Adrenal gland (tissue), 12 donors: Measurements from ENCODE around the gene EFNA2. TPM values are rescaled to one million over a fixed set of nuclear protein-coding genes. Genes with fewer than 3 reads are reported as not detected.

ENCODE experiments used
- DNase-seq, 7 donors: peaks; one replicate each; pipeline ENCODE4 v3.0.0-alpha.2; 2019 to 2020
- H3K27ac ChIP-seq, 5 donors: fragments of 200-600 bp; sonication (generic) in 4 of 5; 1 replicate in 3 of 5; 2 replicates in 2 of 5; pipeline versions ENCODE4 v1.5.1 to v1.8.0; 2016 to 2020; ENCODE audit warnings: mild to moderate bottlenecking in 1 of 5
- H3K27me3 ChIP-seq: fragments of 200-600 bp; 2 replicates; pipeline ENCODE4 v1.8.0; 2021
- H3K36me3 ChIP-seq, 2 donors: fragments of 200-600 bp; replicated peaks in 1 of 2; 1 replicate in 1 of 2; 2 replicates in 1 of 2; pipeline versions ENCODE4 v1.5.1 to v1.8.0; 2018 to 2022
- H3K4me1 ChIP-seq, 2 donors: fragments of 200-600 bp; replicated peaks in 1 of 2; 1 replicate in 1 of 2; 2 replicates in 1 of 2; pipeline versions ENCODE4 v1.5.1 to v1.8.0; 2018 to 2021
- H3K4me3 ChIP-seq, 4 donors: fragments of 200-600 bp; sonication (generic) in 3 of 4; one replicate each; pipeline ENCODE4 v1.5.1; 2016 to 2018
- H3K9me3 ChIP-seq, 3 donors: fragments of 200-600 bp; sonication (generic) in 1 of 3; replicated peaks in 1 of 3; 1 replicate in 2 of 3; 2 replicates in 1 of 3; pipeline versions ENCODE4 v1.5.1 to v1.8.0; 2016 to 2021
- CTCF ChIP-seq, 6 experiments: fragments of 450-650 bp in 4 of 6; fragments of 200-600 bp in 2 of 6; sonication (generic) in 1 of 6; IDR thresholded peaks; 1 replicate in 5 of 6; 2 replicates in 1 of 6; pipeline versions ENCODE4 v1.5.1 to v1.8.0; 2016 to 2021; ENCODE audit warnings: antibody characterized with exemption in 6 of 6, mild to moderate bottlenecking in 2 of 6, moderate library complexity in 1 of 6
- POLR2A ChIP-seq, 2 donors: fragments of 450-650 bp; IDR thresholded peaks; one replicate each; pipeline ENCODE4 v1.6.1; 2017; ENCODE audit warnings: antibody characterized with exemption in 2 of 2, mild to moderate bottlenecking in 2 of 2, moderate library complexity in 1 of 2
- WGBS, 4 donors: extraction: QIAGEN DNeasy Blood & Tissue Kit in 2 of 4; methylation state at CpG; one replicate each; pipeline versions ENCODE4 v1.1.5 to v1.1.7; 2013 to 2017; 5-methylcytosine and 5-hydroxymethylcytosine counted together
- intact Hi-C, 2 donors: fragments of 100-400 bp; cut with DNase I; formaldehyde crosslinking; loops; one replicate each; pipeline versions ENCODE4 v1.14.1 to v1.15.0; 2022 to 2023
- polyA plus RNA-seq, 3 donors: library from polyadenylated mRNA; stranded (reverse); fragments of 200-250 nt in 2 of 3; fragments of 350-450 nt in 1 of 3; fragmentation: Illumina TruSeq in 1 of 3; extraction: RNeasy Lipid Tissue Mini Kit (QIAGEN cat#74804) in 1 of 3; gene quantifications; one replicate each; pipeline ENCODE4 v1.2.3, GENCODE V29; 2013 to 2014
- total RNA-seq, 9 donors: library from RNA; depleted of rRNA in 4 of 9; stranded (reverse); fragments of >200 nt in 4 of 9; fragments of 120-200 nt in 1 of 9; fragmentation: NEBNext Ultra II Directional in 1 of 9; extraction: Animal tissue kit (Norgen Biotek cat#: 25700) in 1 of 9; gene quantifications; one replicate each; pipeline versions ENCODE4 v1.1.0 to v1.2.4, GENCODE V29; 2013 to 2023
- donor health status: healthy with polysubstance abuse.
- donor health status: Bipolar disorder and iron deficiency.
- donor health status: DM: yes; HTN: yes; CAD: no.
- donor health status: DM: no; HTN: no; CAD: no.
- donor health status: DM: no; HTN: no; CAD: no.
- donor health status: DM: yes; HTN: yes; CAD: no.

The EFNA2 gene
- total and polyA plus RNA-seq, 12 donors: 0.11 TPM; not detected in 11

GRCh38 chr19:1340681-1341469 lies 55.2 kb downstream of the EFNA2 start:
- Histone ChIP-seq H3K4me3 (no peak overlapping the region), H3K36me3 (no peaks in the 10 kb centered on the region), H3K27me3 (no peaks in the 10 kb centered on the region), H3K27ac (no peak overlapping the region), H3K4me1 (no peaks in the 10 kb centered on the region), H3K9me3 (no peaks in the 10 kb centered on the region)
- intact Hi-C loops: no loop called here
- TF ChIP-seq CTCF (IDR thresholded peaks at IDR 0.05) (no peak), POLR2A (IDR thresholded peaks at IDR 0.05) (no peak)
- DNase-seq: no peak
- 80 to 86% (median 84%) methylated on average over 20 to 28 of the region's 28 CpGs for WGBS, 4 donors

GRCh38 chr19:1343041-1343440 lies 57.4 kb downstream of the EFNA2 start:
- WGBS, 4 donors: 37 to 44% (median 41%) methylated on average over 7 of the region's 7 CpGs
- TF ChIP-seq CTCF (IDR thresholded peaks at IDR 0.05): no peak
- TF ChIP-seq POLR2A (IDR thresholded peaks at IDR 0.05): no peak

GRCh38 chr19:1349211-1349610 lies 63.5 kb downstream of the EFNA2 start:
- Histone ChIP-seq H3K27me3 (no peaks in the 10 kb centered on the region), H3K9me3 (no peaks in the 10 kb centered on the region), H3K27ac (no peak overlapping the region), H3K36me3 (no peaks in the 10 kb centered on the region), H3K4me1 (peaks cover 2 to 3% of the 10 kb centered on the region in 2 donors), H3K4me3 (no peak overlapping the region)
- TF ChIP-seq POLR2A (IDR thresholded peaks at IDR 0.05) (no peak), CTCF (IDR thresholded peaks at IDR 0.05) (no peak)
- 86 to 87% (median 86%) methylated on average over 18 of the region's 18 CpGs for WGBS, 4 donors
- no peak for DNase-seq
- intact Hi-C loops: no loop called here

More at GRCh38 chr19:1343041-1343440, 57.4 kb downstream of the EFNA2 start:
- no peak for DNase-seq
- Histone ChIP-seq H3K27me3 (no peaks in the 10 kb centered on the region), H3K9me3 (no peaks in the 10 kb centered on the region), H3K4me3 (no peak overlapping the region), H3K27ac (no peak overlapping the region), H3K36me3 (no peaks in the 10 kb centered on the region), H3K4me1 (no peaks in the 10 kb centered on the region)
- intact Hi-C loops: no loop called here

GRCh38 chr19:1350867-1351266 lies 65.2 kb downstream of the EFNA2 start:
- intact Hi-C loops: no loop called here
- Histone ChIP-seq H3K27me3 (no peaks in the 10 kb centered on the region), H3K36me3 (no peaks in the 10 kb centered on the region), H3K4me3 (no peak overlapping the region), H3K4me1 (peaks cover 5 to 8% of the 10 kb centered on the region in 2 donors), H3K9me3 (no peaks in the 10 kb centered on the region), H3K27ac (no peak overlapping the region)
- TF ChIP-seq POLR2A (IDR thresholded peaks at IDR 0.05) (no peak), CTCF (IDR thresholded peaks at IDR 0.05) (no peak)
- no peak for DNase-seq
- 35 to 60% (median 41%) methylated on average over 1 to 5 of the region's 5 CpGs for WGBS, 4 donors

Other genes with a start within 250 kb of the EFNA2 start
- 10 to 100 TPM in 7 of 9 donors, 1 to 10 TPM in 2; 4.0 to 23.2 (median 17.5) TPM for gene ABCA7, start 245.8 kb upstream of the EFNA2 start, total RNA-seq
- 100 to 1,000 TPM in 1 of 3 donors, 10 to 100 TPM in 1, 1 to 10 TPM in 1; 2.1 to 109 (median 28.7) TPM for gene ABCA7, start 245.8 kb upstream of the EFNA2 start, polyA plus RNA-seq
- 10 to 100 TPM in 8 of 9 donors, 1 to 10 TPM in 1; 4.9 to 74.3 (median 31.5) TPM for gene ARHGAP45, start 218.7 kb upstream of the EFNA2 start, total RNA-seq
- 10 to 100 TPM in 2 of 3 donors, 1 to 10 TPM in 1; 1.6 to 75.4 (median 30.2) TPM for gene ARHGAP45, start 218.7 kb upstream of the EFNA2 start, polyA plus RNA-seq
- gene POLR2E, start 190.5 kb upstream of the EFNA2 start, total RNA-seq: 100 to 1,000 TPM in 7 of 9 donors, 10 to 100 TPM in 2; 84.1 to 231 (median 164) TPM
- 100 to 1,000 TPM in 2 of 3 donors, 10 to 100 TPM in 1; 74.7 to 132 (median 109) TPM for gene POLR2E, start 190.5 kb upstream of the EFNA2 start, polyA plus RNA-seq
- gene GPX4, start 181.9 kb upstream of the EFNA2 start, total RNA-seq: 1,000 to 10,000 TPM in 1 of 9 donors, 100 to 1,000 TPM in 8; 332 to 1,424 (median 653) TPM
- gene GPX4, start 181.9 kb upstream of the EFNA2 start, polyA plus RNA-seq: 1,000 to 10,000 TPM in 2 of 3 donors, 100 to 1,000 TPM in 1; 420 to 1,267 (median 1,035) TPM
- 100 to 1,000 TPM in 3 of 9 donors, 10 to 100 TPM in 6; 14.4 to 176 (median 65.2) TPM for gene SBNO2, start 111.6 kb upstream of the EFNA2 start, total RNA-seq
- 100 to 1,000 TPM in 1 of 3 donors, 10 to 100 TPM in 2; 13.6 to 118 (median 84.2) TPM for gene SBNO2, start 111.6 kb upstream of the EFNA2 start, polyA plus RNA-seq
- gene STK11, start 80.1 kb upstream of the EFNA2 start, total RNA-seq: 100 to 1,000 TPM in 3 of 9 donors, 10 to 100 TPM in 6; 53.5 to 117 (median 93.2) TPM
- 100 to 1,000 TPM in 1 of 3 donors, 10 to 100 TPM in 2; 37.8 to 148 (median 94.5) TPM for gene STK11, start 80.1 kb upstream of the EFNA2 start, polyA plus RNA-seq
- gene CBARP, start 47.9 kb upstream of the EFNA2 start, total RNA-seq: 1 to 10 TPM in 6 of 9 donors, under 1 TPM in 1, not detected in 2; 0.67 to 5.0 (median 1.8) TPM
- gene CBARP, start 47.9 kb upstream of the EFNA2 start, polyA plus RNA-seq: 1 to 10 TPM in 2 of 3 donors, under 1 TPM in 1; 0.09 to 9.3 (median 2.2) TPM
- 100 to 1,000 TPM in 7 of 9 donors, 10 to 100 TPM in 2; 78.9 to 435 (median 205) TPM for gene ATP5F1D, start 44.1 kb upstream of the EFNA2 start, total RNA-seq
- gene ATP5F1D, start 44.1 kb upstream of the EFNA2 start, polyA plus RNA-seq: 1,000 to 10,000 TPM in 1 of 3 donors, 100 to 1,000 TPM in 1, 10 to 100 TPM in 1; 15.6 to 1,534 (median 925) TPM
- 100 to 1,000 TPM in 5 of 9 donors, 10 to 100 TPM in 3, 1 to 10 TPM in 1; 8.6 to 189 (median 112) TPM for gene MIDN, start 37.3 kb upstream of the EFNA2 start, total RNA-seq
- 10 to 100 TPM; 15.5 to 73.0 (median 46.8) TPM for gene MIDN, start 37.3 kb upstream of the EFNA2 start, polyA plus RNA-seq
- gene CIRBP, start 16.5 kb upstream of the EFNA2 start, total RNA-seq: 1,000 to 10,000 TPM in 1 of 9 donors, 100 to 1,000 TPM in 8; 317 to 1,164 (median 674) TPM
- 100 to 1,000 TPM; 360 to 990 (median 737) TPM for gene CIRBP, start 16.5 kb upstream of the EFNA2 start, polyA plus RNA-seq
- gene FAM174C, start 10.3 kb upstream of the EFNA2 start, total RNA-seq: 100 to 1,000 TPM in 3 of 9 donors, 10 to 100 TPM in 6; 48.4 to 279 (median 85.0) TPM
- gene FAM174C, start 10.3 kb upstream of the EFNA2 start, polyA plus RNA-seq: 100 to 1,000 TPM in 2 of 3 donors, 1 to 10 TPM in 1; 3.8 to 139 (median 123) TPM
- 100 to 1,000 TPM; 102 to 286 (median 150) TPM for gene NDUFS7, start 98.0 kb downstream of the EFNA2 start, total RNA-seq
- 100 to 1,000 TPM in 2 of 3 donors, 1 to 10 TPM in 1; 4.7 to 267 (median 134) TPM for gene NDUFS7, start 98.0 kb downstream of the EFNA2 start, polyA plus RNA-seq
- 10 to 100 TPM; 14.8 to 96.9 (median 30.7) TPM for gene GAMT, start 115.7 kb downstream of the EFNA2 start, total RNA-seq
- gene GAMT, start 115.7 kb downstream of the EFNA2 start, polyA plus RNA-seq: 10 to 100 TPM in 2 of 3 donors, 1 to 10 TPM in 1; 7.4 to 84.5 (median 74.2) TPM
- gene DAZAP1, start 121.7 kb downstream of the EFNA2 start, total RNA-seq: 10 to 100 TPM; 11.5 to 87.5 (median 41.4) TPM
- 100 to 1,000 TPM in 1 of 3 donors, 10 to 100 TPM in 2; 60.0 to 117 (median 77.5) TPM for gene DAZAP1, start 121.7 kb downstream of the EFNA2 start, polyA plus RNA-seq
- 1,000 to 10,000 TPM in 6 of 9 donors, 100 to 1,000 TPM in 3; 780 to 3,934 (median 1,471) TPM for gene RPS15, start 152.5 kb downstream of the EFNA2 start, total RNA-seq
- 1,000 to 10,000 TPM in 2 of 3 donors, 100 to 1,000 TPM in 1; 471 to 4,071 (median 2,224) TPM for gene RPS15, start 152.5 kb downstream of the EFNA2 start, polyA plus RNA-seq
- 1 to 10 TPM in 3 of 9 donors, under 1 TPM in 6; 0.06 to 6.9 (median 0.35) TPM for gene APC2, start 164.2 kb downstream of the EFNA2 start, total RNA-seq
- 10 to 100 TPM in 1 of 3 donors, under 1 TPM in 2; 0.71 to 12.9 (median 0.82) TPM for gene APC2, start 164.2 kb downstream of the EFNA2 start, polyA plus RNA-seq
- gene C19orf25, start 193.3 kb downstream of the EFNA2 start, total RNA-seq: 10 to 100 TPM; 26.9 to 60.4 (median 35.6) TPM
- gene C19orf25, start 193.3 kb downstream of the EFNA2 start, polyA plus RNA-seq: 10 to 100 TPM in 2 of 3 donors, 1 to 10 TPM in 1; 6.0 to 55.7 (median 33.4) TPM
- gene PCSK4, start 204.5 kb downstream of the EFNA2 start, total RNA-seq: 10 to 100 TPM in 2 of 9 donors, 1 to 10 TPM in 7; 1.2 to 13.1 (median 4.4) TPM
- 10 to 100 TPM in 2 of 3 donors, 1 to 10 TPM in 1; 1.3 to 29.7 (median 13.7) TPM for gene PCSK4, start 204.5 kb downstream of the EFNA2 start, polyA plus RNA-seq
- gene REEP6, start 205.3 kb downstream of the EFNA2 start, total RNA-seq: 100 to 1,000 TPM in 5 of 9 donors, 10 to 100 TPM in 4; 44.5 to 189 (median 110) TPM
- gene REEP6, start 205.3 kb downstream of the EFNA2 start, polyA plus RNA-seq: 100 to 1,000 TPM in 2 of 3 donors, 10 to 100 TPM in 1; 16.5 to 205 (median 120) TPM
- gene ADAMTSL5, start 227.1 kb downstream of the EFNA2 start, total RNA-seq: 1 to 10 TPM in 7 of 9 donors, under 1 TPM in 2; 0.61 to 8.8 (median 1.6) TPM
- 1 to 10 TPM in 2 of 3 donors, under 1 TPM in 1; 0.79 to 2.4 (median 2.0) TPM for gene ADAMTSL5, start 227.1 kb downstream of the EFNA2 start, polyA plus RNA-seq
- gene PLK5, start 238.2 kb downstream of the EFNA2 start, total RNA-seq: under 1 TPM in 2 of 9 donors, not detected in 7; 0.15 to 0.17 TPM
- 1 to 10 TPM in 1 of 3 donors, under 1 TPM in 1, not detected in 1; 0.47 to 1.0 TPM for gene PLK5, start 238.2 kb downstream of the EFNA2 start, polyA plus RNA-seq